Hepatocyte (in vitro differentiated cells): ENCODE measurements around the gene VPS16.

Experiments
- EZH2 ChIP-seq: fragments of 200-600 bp; sonication (generic); IDR thresholded peaks from 2 replicates; pipeline ENCODE4 v1.6.1; 2016; ENCODE audit warnings: antibody characterized with exemption, mild to moderate bottlenecking, borderline replicate concordance
- TF ChIP-seq, protein P1 (sequence below): fragments of 200-600 bp; sonication (generic); IDR thresholded peaks from 2 replicates; pipeline ENCODE4 v1.5.1; 2016; ENCODE audit warnings: antibody characterized with exemption, mild to moderate bottlenecking; ENCODE audit not compliant: poor library complexity

- TF ChIP-seq, protein P1, sequence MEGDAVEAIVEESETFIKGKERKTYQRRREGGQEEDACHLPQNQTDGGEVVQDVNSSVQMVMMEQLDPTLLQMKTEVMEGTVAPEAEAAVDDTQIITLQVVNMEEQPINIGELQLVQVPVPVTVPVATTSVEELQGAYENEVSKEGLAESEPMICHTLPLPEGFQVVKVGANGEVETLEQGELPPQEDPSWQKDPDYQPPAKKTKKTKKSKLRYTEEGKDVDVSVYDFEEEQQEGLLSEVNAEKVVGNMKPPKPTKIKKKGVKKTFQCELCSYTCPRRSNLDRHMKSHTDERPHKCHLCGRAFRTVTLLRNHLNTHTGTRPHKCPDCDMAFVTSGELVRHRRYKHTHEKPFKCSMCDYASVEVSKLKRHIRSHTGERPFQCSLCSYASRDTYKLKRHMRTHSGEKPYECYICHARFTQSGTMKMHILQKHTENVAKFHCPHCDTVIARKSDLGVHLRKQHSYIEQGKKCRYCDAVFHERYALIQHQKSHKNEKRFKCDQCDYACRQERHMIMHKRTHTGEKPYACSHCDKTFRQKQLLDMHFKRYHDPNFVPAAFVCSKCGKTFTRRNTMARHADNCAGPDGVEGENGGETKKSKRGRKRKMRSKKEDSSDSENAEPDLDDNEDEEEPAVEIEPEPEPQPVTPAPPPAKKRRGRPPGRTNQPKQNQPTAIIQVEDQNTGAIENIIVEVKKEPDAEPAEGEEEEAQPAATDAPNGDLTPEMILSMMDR: no peak
- TF ChIP-seq EZH2: no peak
Measured at GRCh38 chr20:2887715-2888114, 47.2 kb downstream of the VPS16 start.
